K562 (cell line): Measurements from ENCODE around the gene MIER2. TPM values are rescaled to one million over a fixed set of nuclear protein-coding genes. Genes with fewer than 3 reads are reported as not detected.

Experiments
- BCOR ChIP-seq: fragments of 450-650 bp; IDR thresholded peaks from 2 replicates; pipeline ENCODE4 v1.6.1; 2016
- FOXP1 ChIP-seq: sonication (generic); formaldehyde crosslinking; IDR thresholded peaks from 2 replicates; pipeline ENCODE4 v1.8.0; 2022; ENCODE audit warnings: mild to moderate bottlenecking, missing genetic modification reagents
- HDAC1 ChIP-seq, 2 experiments: fragments of 450-650 bp; IDR thresholded peaks; 2 replicates each; pipeline ENCODE4 v1.6.1; 2016 to 2017; ENCODE audit warnings: inconsistent platforms in 1 of 2, mild to moderate bottlenecking in 1 of 2, moderate library complexity in 1 of 2
- polyA plus RNA-seq, 8 experiments: library from polyadenylated mRNA; depleted of rRNA in 4 of 8; stranded (reverse) in 5 of 8; unstranded in 3 of 8; fragments of >200 nt; fragmentation: Nextera tagmentation in 2 of 8; fragmentation: Illumina TruSeq in 1 of 8; extraction: Ambion mirVana in 2 of 8; extraction: Trizol in 1 of 8; gene quantifications; 2 replicates each; pipeline versions ENCODE4 v1.2.1 to v1.2.3, GENCODE V29; 2011 to 2014; ENCODE audit warnings: inconsistent platforms in 1 of 8, missing spikeins in 1 of 8
- total RNA-seq, 7 experiments: library from RNA; depleted of rRNA in 6 of 7; stranded (reverse); fragments of >200 nt in 6 of 7; fragmentation: Illumina TruSeq in 2 of 7; extraction: Trizol in 2 of 7; gene quantifications; 2 replicates each; pipeline versions ENCODE4 v1.2.1 to v1.2.3, GENCODE V29; 2011 to 2021; ENCODE audit warnings: low replicate concordance in 1 of 7
- TF ChIP-seq, protein P1 (sequence below): sonication (generic); formaldehyde crosslinking; IDR thresholded peaks from 2 replicates; pipeline ENCODE4 v1.8.0; 2022; ENCODE audit warnings: mild to moderate bottlenecking, missing genetic modification reagents, borderline replicate concordance
- TF ChIP-seq, protein P2 (sequence below): fragments of 450-650 bp; IDR thresholded peaks from 2 replicates; pipeline ENCODE4 v1.6.1; 2017; ENCODE audit warnings: antibody characterized with exemption, mild to moderate bottlenecking
- TF ChIP-seq, protein P3 (sequence below): fragments of 450-650 bp; IDR thresholded peaks from 2 replicates; pipeline ENCODE4 v1.6.1; 2016; ENCODE audit warnings: low read depth
- TF ChIP-seq, protein P4 (sequence below): sonication (generic); formaldehyde crosslinking; IDR thresholded peaks from 2 replicates; pipeline ENCODE4 v1.5.0; 2020; ENCODE audit warnings: missing genetic modification reagents
- TF ChIP-seq, protein P5 (sequence below): IDR thresholded peaks from 2 replicates; pipeline ENCODE4 v1.6.1; 2014; ENCODE audit warnings: antibody characterized with exemption

Gene MIER2
- total and polyA plus RNA-seq, 9 of the 15 experiments (the other 6 are each of a cell fraction or from before 2014, with no cell fraction given): 0.46 to 34.7 (median 15.6) TPM

- TF ChIP-seq, protein P1, sequence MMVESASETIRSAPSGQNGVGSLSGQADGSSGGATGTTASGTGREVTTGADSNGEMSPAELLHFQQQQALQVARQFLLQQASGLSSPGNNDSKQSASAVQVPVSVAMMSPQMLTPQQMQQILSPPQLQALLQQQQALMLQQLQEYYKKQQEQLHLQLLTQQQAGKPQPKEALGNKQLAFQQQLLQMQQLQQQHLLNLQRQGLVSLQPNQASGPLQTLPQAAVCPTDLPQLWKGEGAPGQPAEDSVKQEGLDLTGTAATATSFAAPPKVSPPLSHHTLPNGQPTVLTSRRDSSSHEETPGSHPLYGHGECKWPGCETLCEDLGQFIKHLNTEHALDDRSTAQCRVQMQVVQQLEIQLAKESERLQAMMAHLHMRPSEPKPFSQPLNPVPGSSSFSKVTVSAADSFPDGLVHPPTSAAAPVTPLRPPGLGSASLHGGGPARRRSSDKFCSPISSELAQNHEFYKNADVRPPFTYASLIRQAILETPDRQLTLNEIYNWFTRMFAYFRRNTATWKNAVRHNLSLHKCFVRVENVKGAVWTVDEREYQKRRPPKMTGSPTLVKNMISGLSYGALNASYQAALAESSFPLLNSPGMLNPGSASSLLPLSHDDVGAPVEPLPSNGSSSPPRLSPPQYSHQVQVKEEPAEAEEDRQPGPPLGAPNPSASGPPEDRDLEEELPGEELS (CRISPR knock-in tag): 0 out of 2 replicates have a peak, but pooled peaks have one; percentile 27
- TF ChIP-seq, protein P2, sequence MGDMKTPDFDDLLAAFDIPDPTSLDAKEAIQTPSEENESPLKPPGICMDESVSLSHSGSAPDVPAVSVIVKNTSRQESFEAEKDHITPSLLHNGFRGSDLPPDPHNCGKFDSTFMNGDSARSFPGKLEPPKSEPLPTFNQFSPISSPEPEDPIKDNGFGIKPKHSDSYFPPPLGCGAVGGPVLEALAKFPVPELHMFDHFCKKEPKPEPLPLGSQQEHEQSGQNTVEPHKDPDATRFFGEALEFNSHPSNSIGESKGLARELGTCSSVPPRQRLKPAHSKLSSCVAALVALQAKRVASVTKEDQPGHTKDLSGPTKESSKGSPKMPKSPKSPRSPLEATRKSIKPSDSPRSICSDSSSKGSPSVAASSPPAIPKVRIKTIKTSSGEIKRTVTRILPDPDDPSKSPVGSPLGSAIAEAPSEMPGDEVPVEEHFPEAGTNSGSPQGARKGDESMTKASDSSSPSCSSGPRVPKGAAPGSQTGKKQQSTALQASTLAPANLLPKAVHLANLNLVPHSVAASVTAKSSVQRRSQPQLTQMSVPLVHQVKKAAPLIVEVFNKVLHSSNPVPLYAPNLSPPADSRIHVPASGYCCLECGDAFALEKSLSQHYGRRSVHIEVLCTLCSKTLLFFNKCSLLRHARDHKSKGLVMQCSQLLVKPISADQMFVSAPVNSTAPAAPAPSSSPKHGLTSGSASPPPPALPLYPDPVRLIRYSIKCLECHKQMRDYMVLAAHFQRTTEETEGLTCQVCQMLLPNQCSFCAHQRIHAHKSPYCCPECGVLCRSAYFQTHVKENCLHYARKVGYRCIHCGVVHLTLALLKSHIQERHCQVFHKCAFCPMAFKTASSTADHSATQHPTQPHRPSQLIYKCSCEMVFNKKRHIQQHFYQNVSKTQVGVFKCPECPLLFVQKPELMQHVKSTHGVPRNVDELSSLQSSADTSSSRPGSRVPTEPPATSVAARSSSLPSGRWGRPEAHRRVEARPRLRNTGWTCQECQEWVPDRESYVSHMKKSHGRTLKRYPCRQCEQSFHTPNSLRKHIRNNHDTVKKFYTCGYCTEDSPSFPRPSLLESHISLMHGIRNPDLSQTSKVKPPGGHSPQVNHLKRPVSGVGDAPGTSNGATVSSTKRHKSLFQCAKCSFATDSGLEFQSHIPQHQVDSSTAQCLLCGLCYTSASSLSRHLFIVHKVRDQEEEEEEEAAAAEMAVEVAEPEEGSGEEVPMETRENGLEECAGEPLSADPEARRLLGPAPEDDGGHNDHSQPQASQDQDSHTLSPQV: peak; percentile 88
- TF ChIP-seq FOXP1 (no peak), BCOR (peak; percentile 53; the same call in 1 of the 2 replicates), HDAC1 (IDR thresholded peaks at IDR 0.05) (peak in 1 of 2 experiments; percentile 24; a peak in 1 of 4 replicates)
- TF ChIP-seq, protein P3, sequence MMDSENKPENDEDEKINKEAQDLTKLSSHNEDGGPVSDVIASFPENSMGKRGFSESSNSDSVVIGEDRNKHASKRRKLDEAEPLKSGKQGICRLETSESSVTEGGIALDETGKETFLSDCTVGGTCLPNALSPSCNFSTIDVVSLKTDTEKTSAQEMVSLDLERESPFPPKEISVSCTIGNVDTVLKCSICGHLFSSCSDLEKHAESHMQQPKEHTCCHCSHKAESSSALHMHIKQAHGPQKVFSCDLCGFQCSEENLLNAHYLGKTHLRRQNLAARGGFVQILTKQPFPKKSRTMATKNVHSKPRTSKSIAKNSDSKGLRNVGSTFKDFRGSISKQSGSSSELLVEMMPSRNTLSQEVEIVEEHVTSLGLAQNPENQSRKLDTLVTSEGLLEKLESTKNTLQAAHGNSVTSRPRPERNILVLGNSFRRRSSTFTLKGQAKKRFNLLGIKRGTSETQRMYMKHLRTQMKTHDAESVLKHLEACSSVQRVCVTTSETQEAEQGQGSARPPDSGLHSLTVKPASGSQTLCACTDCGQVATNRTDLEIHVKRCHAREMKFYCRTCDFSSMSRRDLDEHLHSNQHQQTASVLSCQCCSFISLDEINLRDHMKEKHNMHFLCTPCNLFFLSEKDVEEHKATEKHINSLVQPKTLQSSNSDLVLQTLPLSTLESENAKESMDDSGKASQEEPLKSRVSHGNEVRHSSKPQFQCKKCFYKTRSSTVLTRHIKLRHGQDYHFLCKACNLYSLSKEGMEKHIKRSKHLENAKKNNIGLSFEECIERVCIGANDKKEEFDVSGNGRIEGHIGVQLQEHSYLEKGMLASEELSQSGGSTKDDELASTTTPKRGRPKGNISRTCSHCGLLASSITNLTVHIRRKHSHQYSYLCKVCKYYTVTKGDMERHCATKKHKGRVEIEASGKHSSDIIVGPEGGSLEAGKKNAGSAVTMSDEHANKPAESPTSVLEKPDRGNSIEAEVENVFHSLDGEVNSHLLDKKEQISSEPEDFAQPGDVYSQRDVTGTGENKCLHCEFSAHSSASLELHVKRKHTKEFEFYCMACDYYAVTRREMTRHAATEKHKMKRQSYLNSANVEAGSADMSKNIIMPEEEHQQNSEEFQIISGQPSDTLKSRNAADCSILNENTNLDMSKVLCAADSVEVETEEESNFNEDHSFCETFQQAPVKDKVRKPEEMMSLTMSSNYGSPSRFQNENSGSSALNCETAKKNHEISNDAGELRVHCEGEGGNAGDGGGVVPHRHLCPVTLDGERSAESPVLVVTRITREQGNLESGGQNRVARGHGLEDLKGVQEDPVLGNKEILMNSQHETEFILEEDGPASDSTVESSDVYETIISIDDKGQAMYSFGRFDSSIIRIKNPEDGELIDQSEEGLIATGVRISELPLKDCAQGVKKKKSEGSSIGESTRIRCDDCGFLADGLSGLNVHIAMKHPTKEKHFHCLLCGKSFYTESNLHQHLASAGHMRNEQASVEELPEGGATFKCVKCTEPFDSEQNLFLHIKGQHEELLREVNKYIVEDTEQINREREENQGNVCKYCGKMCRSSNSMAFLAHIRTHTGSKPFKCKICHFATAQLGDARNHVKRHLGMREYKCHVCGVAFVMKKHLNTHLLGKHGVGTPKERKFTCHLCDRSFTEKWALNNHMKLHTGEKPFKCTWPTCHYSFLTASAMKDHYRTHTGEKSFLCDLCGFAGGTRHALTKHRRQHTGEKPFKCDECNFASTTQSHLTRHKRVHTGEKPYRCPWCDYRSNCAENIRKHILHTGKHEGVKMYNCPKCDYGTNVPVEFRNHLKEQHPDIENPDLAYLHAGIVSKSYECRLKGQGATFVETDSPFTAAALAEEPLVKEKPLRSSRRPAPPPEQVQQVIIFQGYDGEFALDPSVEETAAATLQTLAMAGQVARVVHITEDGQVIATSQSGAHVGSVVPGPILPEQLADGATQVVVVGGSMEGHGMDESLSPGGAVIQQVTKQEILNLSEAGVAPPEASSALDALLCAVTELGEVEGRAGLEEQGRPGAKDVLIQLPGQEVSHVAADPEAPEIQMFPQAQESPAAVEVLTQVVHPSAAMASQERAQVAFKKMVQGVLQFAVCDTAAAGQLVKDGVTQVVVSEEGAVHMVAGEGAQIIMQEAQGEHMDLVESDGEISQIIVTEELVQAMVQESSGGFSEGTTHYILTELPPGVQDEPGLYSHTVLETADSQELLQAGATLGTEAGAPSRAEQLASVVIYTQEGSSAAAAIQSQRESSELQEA: peak; percentile 55; the same call in 1 of the 2 replicates
- TF ChIP-seq, protein P4, sequence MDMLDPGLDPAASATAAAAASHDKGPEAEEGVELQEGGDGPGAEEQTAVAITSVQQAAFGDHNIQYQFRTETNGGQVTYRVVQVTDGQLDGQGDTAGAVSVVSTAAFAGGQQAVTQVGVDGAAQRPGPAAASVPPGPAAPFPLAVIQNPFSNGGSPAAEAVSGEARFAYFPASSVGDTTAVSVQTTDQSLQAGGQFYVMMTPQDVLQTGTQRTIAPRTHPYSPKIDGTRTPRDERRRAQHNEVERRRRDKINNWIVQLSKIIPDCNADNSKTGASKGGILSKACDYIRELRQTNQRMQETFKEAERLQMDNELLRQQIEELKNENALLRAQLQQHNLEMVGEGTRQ: peak; percentile 26; the same call in 1 of the 2 replicates
- TF ChIP-seq, protein P5, sequence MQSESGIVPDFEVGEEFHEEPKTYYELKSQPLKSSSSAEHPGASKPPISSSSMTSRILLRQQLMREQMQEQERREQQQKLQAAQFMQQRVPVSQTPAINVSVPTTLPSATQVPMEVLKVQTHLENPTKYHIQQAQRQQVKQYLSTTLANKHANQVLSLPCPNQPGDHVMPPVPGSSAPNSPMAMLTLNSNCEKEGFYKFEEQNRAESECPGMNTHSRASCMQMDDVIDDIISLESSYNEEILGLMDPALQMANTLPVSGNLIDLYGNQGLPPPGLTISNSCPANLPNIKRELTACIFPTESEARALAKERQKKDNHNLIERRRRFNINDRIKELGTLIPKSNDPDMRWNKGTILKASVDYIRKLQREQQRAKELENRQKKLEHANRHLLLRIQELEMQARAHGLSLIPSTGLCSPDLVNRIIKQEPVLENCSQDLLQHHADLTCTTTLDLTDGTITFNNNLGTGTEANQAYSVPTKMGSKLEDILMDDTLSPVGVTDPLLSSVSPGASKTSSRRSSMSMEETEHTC: no peak
These were observed 5.2 kb downstream of the MIER2 start (continued) for GRCh38 chr19:339262-339887.
